Measurements from ENCODE around the gene NUDT14.

The NUDT14 gene

DNA sequence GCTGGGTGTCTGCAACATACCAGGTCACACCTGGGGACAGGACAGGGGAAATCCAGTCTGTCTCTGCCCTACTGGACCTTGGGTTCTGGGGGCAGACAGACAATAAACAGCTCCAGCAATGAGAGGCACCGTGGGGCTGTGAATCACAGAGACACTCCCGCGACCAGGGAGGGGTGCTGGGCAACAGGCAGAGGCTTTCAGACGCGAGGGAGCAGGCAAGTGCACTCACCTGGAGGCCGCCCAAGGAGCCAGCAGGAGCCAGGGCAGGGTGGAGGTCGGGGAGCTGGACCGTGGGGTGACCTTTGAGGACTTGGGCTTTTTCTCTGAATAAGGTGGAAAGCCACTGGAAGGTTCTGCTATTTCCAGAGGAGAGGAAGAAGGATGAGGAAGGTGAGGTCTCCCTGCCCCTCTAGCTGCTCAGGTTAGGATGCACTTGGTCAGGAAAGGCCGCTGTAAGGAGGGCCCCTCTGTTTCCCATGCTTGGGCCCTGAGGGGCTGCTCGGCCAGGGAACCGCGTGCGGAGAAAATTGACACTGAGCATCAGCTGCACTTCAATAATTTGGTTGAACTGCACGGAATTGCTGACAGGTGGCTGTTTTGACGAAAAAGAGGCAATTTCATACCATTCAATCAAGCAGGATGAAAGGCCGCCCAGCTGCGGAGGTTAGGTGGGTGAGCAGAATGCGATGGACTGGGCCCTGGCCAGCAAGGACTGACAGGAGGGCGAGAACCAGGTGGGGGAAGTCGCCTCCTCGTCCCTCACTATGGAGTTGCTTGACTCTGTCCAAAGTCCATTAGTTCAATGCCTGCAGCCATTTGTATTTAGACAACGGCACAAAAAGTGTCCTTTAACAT, 54.8 kb downstream of the NUDT14 start:
- 77% methylated on average over 22 of the region's 22 CpGs for WGBS
- DNase-seq = no peak
- no peaks in the 10 kb centered on the region for H3K79me1 ChIP-seq (replicated peaks; ENCODE audit: low read length, poor library complexity, severe bottlenecking)

DNA sequence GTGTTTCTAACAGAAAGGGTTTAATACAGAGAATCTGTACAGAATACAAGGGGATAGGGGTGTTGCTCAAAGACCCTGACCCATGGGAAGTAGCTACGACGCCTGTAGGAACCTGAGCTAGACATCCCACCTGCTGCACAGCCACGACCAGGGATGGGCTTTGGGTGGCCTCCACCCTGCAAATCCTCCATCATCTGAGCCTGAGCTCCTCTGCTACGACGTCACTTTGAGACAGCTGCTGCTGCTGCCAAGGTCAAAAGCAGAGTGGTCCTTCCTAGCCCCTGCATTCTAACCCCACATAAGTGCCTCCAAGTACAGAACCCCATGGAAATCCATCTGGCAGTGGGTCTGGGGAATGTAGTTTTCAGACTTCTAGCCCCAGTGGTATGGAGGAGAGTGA, 56.3 kb downstream of the NUDT14 start:
- WGBS = 43% methylated on average over 5 of the region's 5 CpGs
- DNase-seq = no peak
- Histone ChIP-seq H3K4me2 (ENCODE audit: low read length, poor library complexity, severe bottlenecking) (no peak overlapping the region), H2BK120ac (ENCODE audit: low read depth, low read length) (no peak overlapping the region), H2BK15ac (ENCODE audit: low read depth, poor library complexity, severe bottlenecking) (no peak overlapping the region), H3K4me1 (ENCODE audit: control insufficient read depth, insufficient read depth, low read depth, low read length) (no peaks in the 10 kb centered on the region), H3K79me1 (replicated peaks; ENCODE audit: low read length, poor library complexity, severe bottlenecking) (no peaks in the 10 kb centered on the region), H3K27ac (ENCODE audit: low read length, poor library complexity, severe bottlenecking) (no peak overlapping the region), H3K36me3 (ENCODE audit: control insufficient read depth in 1 of 2, insufficient read depth in 2 of 2, low read depth in 1 of 2, low read length in 2 of 2) (no peaks in the 10 kb centered on the region), H3K4me3 (ENCODE audit: insufficient read depth in 1 of 2, low read depth in 1 of 2, low read length in 2 of 2) (no peak overlapping the region), H2AK5ac (ENCODE audit: low read length, severe bottlenecking) (no peak overlapping the region), H3K18ac (ENCODE audit: low read depth in 1 of 2, low read length in 2 of 2) (no peak overlapping the region), H3K9me3 (ENCODE audit: control insufficient read depth, low read length) (peaks cover 28% of the 10 kb centered on the region), H2BK12ac (ENCODE audit: low read length in 2 of 2) (no peak overlapping the region), H3K23ac (ENCODE audit: low read length in 2 of 2) (no peak overlapping the region), H2AFZ (ENCODE audit: low read depth, low read length) (no peak overlapping the region), H3K14ac (ENCODE audit: low read length in 2 of 2) (no peak overlapping the region), H3K9ac (ENCODE audit: low read length) (no peak overlapping the region), H2BK5ac (ENCODE audit: low read depth, low read length, poor library complexity, severe bottlenecking) (no peak overlapping the region), H3K27me3 (ENCODE audit: control insufficient read depth in 1 of 2, insufficient read depth in 1 of 2, low read length in 2 of 2) (peaks cover 56 to 76% of the 10 kb centered on the region in 2 experiments), H4K8ac (ENCODE audit: low read length) (no peak overlapping the region), H4K91ac (ENCODE audit: low read length) (no peak overlapping the region), H3K4ac (ENCODE audit: low read depth in 1 of 2, low read length in 2 of 2) (no peak overlapping the region)

More for the DNA sequence above, 54.8 kb downstream of the NUDT14 start:
- no peak overlapping the region for H3K9ac ChIP-seq (ENCODE audit: low read length)
- H3K23ac ChIP-seq (ENCODE audit: low read length in 2 of 2) = peak overlapping the region in 1 of 2 experiments; percentile 17
- H2BK120ac ChIP-seq (ENCODE audit: low read depth, low read length) = no peak overlapping the region
- no peak overlapping the region for H3K4me3 ChIP-seq (ENCODE audit: insufficient read depth in 1 of 2, low read depth in 1 of 2, low read length in 2 of 2)
- no peak overlapping the region for H2AK5ac ChIP-seq (ENCODE audit: low read length, severe bottlenecking)
- H3K9me3 ChIP-seq (ENCODE audit: control insufficient read depth, low read length) = peaks cover 25% of the 10 kb centered on the region
- no peak overlapping the region for H3K4ac ChIP-seq (ENCODE audit: low read depth in 1 of 2, low read length in 2 of 2)
- H3K18ac ChIP-seq (ENCODE audit: low read depth in 1 of 2, low read length in 2 of 2) = no peak overlapping the region
- H3K14ac ChIP-seq (ENCODE audit: low read length in 2 of 2) = no peak overlapping the region
- no peak overlapping the region for H3K4me2 ChIP-seq (ENCODE audit: low read length, poor library complexity, severe bottlenecking)
- no peak overlapping the region for H4K8ac ChIP-seq (ENCODE audit: low read length)
- peaks cover 49 to 66% of the 10 kb centered on the region in 2 experiments for H3K27me3 ChIP-seq (ENCODE audit: control insufficient read depth in 1 of 2, insufficient read depth in 1 of 2, low read length in 2 of 2)
- H2BK5ac ChIP-seq (ENCODE audit: low read depth, low read length, poor library complexity, severe bottlenecking) = no peak overlapping the region
- H2AFZ ChIP-seq (ENCODE audit: low read depth, low read length) = no peak overlapping the region
- H4K91ac ChIP-seq (ENCODE audit: low read length) = no peak overlapping the region
- no peak overlapping the region for H2BK12ac ChIP-seq (ENCODE audit: low read length in 2 of 2)
- no peaks in the 10 kb centered on the region for H3K4me1 ChIP-seq (ENCODE audit: control insufficient read depth, insufficient read depth, low read depth, low read length)
- H3K36me3 ChIP-seq (ENCODE audit: control insufficient read depth in 1 of 2, insufficient read depth in 2 of 2, low read depth in 1 of 2, low read length in 2 of 2) = no peaks in the 10 kb centered on the region
- no peak overlapping the region for H2BK15ac ChIP-seq (ENCODE audit: low read depth, poor library complexity, severe bottlenecking)
- H3K27ac ChIP-seq (ENCODE audit: low read length, poor library complexity, severe bottlenecking) = no peak overlapping the region

DNA sequence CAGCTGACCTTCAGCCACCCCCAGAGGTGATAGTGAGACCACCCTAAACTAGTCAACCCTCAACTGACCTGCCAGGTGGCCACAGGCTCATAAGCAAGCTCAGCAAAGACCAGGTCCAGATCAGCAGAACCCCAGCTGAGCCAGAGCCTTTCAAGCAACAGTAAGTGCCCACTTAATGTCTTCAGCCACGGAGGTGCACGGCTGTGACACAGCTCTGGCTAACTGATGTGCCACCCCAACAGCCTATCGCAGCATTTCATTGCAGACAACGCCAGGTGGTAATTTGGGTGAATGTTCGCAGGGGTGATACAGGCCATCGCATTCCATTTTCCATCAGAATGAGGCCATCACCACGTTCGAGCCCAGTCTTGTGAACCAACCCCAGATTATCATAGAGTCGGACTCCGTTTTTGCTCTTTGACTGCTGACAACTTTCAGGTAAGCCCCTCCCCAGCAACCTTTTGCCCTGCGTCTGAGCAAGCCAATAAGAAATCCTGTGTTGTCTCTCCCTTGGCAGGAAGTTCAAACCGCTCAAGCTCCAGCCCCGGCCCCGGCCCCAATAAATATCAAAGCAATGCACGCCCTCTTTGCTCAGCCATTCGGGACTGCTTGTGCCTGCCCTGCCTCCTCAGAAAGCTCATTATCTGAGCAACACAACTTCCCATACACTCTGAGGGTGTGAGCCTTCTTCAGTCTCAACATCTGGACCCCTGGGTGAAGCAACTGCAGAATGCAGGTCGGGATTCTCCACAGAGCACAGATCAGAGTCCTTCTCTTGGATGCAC, 56.9 kb downstream of the NUDT14 start:
- Histone ChIP-seq H3K18ac (ENCODE audit: low read depth in 1 of 2, low read length in 2 of 2) (no peak overlapping the region), H2AFZ (ENCODE audit: low read depth, low read length) (no peak overlapping the region), H3K27me3 (ENCODE audit: control insufficient read depth in 1 of 2, insufficient read depth in 1 of 2, low read length in 2 of 2) (peaks cover 58 to 76% of the 10 kb centered on the region in 2 experiments), H3K4me1 (ENCODE audit: control insufficient read depth, insufficient read depth, low read depth, low read length) (no peaks in the 10 kb centered on the region), H3K4me3 (ENCODE audit: insufficient read depth in 1 of 2, low read depth in 1 of 2, low read length in 2 of 2) (no peak overlapping the region), H3K4me2 (ENCODE audit: low read length, poor library complexity, severe bottlenecking) (no peak overlapping the region), H3K9ac (ENCODE audit: low read length) (no peak overlapping the region), H4K8ac (ENCODE audit: low read length) (no peak overlapping the region), H2BK15ac (ENCODE audit: low read depth, poor library complexity, severe bottlenecking) (no peak overlapping the region), H2AK5ac (ENCODE audit: low read length, severe bottlenecking) (no peak overlapping the region), H3K14ac (ENCODE audit: low read length in 2 of 2) (no peak overlapping the region), H2BK12ac (ENCODE audit: low read length in 2 of 2) (no peak overlapping the region), H3K79me1 (replicated peaks; ENCODE audit: low read length, poor library complexity, severe bottlenecking) (no peaks in the 10 kb centered on the region), H2BK120ac (ENCODE audit: low read depth, low read length) (no peak overlapping the region), H3K9me3 (ENCODE audit: control insufficient read depth, low read length) (peaks cover 27% of the 10 kb centered on the region), H3K27ac (ENCODE audit: low read length, poor library complexity, severe bottlenecking) (no peak overlapping the region), H2BK5ac (ENCODE audit: low read depth, low read length, poor library complexity, severe bottlenecking) (no peak overlapping the region), H3K4ac (ENCODE audit: low read depth in 1 of 2, low read length in 2 of 2) (no peak overlapping the region), H3K36me3 (ENCODE audit: control insufficient read depth in 1 of 2, insufficient read depth in 2 of 2, low read depth in 1 of 2, low read length in 2 of 2) (peaks cover 0 to 2% of the 10 kb centered on the region in 2 experiments), H4K91ac (ENCODE audit: low read length) (no peak overlapping the region), H3K23ac (ENCODE audit: low read length in 2 of 2) (no peak overlapping the region)
- DNase-seq = no peak
- WGBS = 73% methylated on average over 17 of the region's 17 CpGs

DNA sequence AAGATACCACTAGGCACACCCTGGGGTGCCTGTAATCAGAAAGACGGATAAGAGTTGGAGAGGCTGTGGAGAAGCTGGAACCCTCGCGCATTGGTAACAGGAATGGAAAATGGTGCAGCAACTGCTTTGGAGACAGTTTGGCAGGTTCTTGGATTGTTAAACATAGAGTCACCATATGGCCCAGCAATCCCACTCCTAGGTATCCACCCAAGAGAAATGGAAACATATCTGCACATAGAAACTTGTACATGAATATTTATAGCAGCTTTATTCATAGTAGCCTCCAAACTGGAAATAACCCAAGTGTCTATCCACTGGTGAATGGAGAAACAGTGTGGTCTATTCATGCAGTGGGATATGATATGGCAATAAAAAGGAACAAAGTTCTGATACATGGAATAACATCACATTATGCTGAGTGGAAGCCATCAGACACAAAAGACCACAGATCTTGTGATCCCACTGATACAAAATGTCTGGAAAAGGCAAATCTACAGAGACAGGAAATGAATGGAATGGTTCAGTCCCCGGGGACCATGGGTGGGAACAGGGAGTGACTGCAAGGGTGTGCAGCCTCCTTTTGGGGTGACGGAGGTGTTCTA, 57.9 kb downstream of the NUDT14 start:
- Histone ChIP-seq H3K18ac (ENCODE audit: low read depth in 1 of 2, low read length in 2 of 2) (no peak overlapping the region), H2BK12ac (ENCODE audit: low read length in 2 of 2) (no peak overlapping the region), H3K4ac (ENCODE audit: low read depth in 1 of 2, low read length in 2 of 2) (no peak overlapping the region), H3K4me2 (ENCODE audit: low read length, poor library complexity, severe bottlenecking) (no peak overlapping the region), H4K8ac (ENCODE audit: low read length) (no peak overlapping the region), H2BK15ac (ENCODE audit: low read depth, poor library complexity, severe bottlenecking) (no peak overlapping the region), H3K27ac (ENCODE audit: low read length, poor library complexity, severe bottlenecking) (no peak overlapping the region), H3K4me3 (ENCODE audit: insufficient read depth in 1 of 2, low read depth in 1 of 2, low read length in 2 of 2) (no peak overlapping the region), H2AK5ac (ENCODE audit: low read length, severe bottlenecking) (no peak overlapping the region), H3K9me3 (ENCODE audit: control insufficient read depth, low read length) (peaks cover 25% of the 10 kb centered on the region), H3K14ac (ENCODE audit: low read length in 2 of 2) (no peak overlapping the region), H4K91ac (ENCODE audit: low read length) (no peak overlapping the region), H2BK120ac (ENCODE audit: low read depth, low read length) (no peak overlapping the region), H3K4me1 (ENCODE audit: control insufficient read depth, insufficient read depth, low read depth, low read length) (no peaks in the 10 kb centered on the region), H3K79me1 (replicated peaks; ENCODE audit: low read length, poor library complexity, severe bottlenecking) (no peaks in the 10 kb centered on the region), H2AFZ (ENCODE audit: low read depth, low read length) (no peak overlapping the region), H3K23ac (ENCODE audit: low read length in 2 of 2) (no peak overlapping the region), H2BK5ac (ENCODE audit: low read depth, low read length, poor library complexity, severe bottlenecking) (no peak overlapping the region), H3K9ac (ENCODE audit: low read length) (no peak overlapping the region), H3K36me3 (ENCODE audit: control insufficient read depth in 1 of 2, insufficient read depth in 2 of 2, low read depth in 1 of 2, low read length in 2 of 2) (peaks cover 0 to 2% of the 10 kb centered on the region in 2 experiments), H3K27me3 (ENCODE audit: control insufficient read depth in 1 of 2, insufficient read depth in 1 of 2, low read length in 2 of 2) (peaks cover 63 to 80% of the 10 kb centered on the region in 2 experiments)
- DNase-seq = no peak
- 88% methylated on average over 5 of the region's 5 CpGs for WGBS
